K562 (cell line): Measurements from ENCODE around the gene C9orf50. TPM values are rescaled to one million over a fixed set of nuclear protein-coding genes. Genes with fewer than 3 reads are reported as not detected.

Experiments
- RFX7 ChIP-seq: fragments of 250-450 bp; sonication (Bioruptor Pico); IDR thresholded peaks from 2 replicates; pipeline ENCODE4 v1.5.1; 2021; ENCODE audit warnings: mild to moderate bottlenecking
- ZBTB1 ChIP-seq: sonication (generic); formaldehyde crosslinking; IDR thresholded peaks from 2 replicates; pipeline ENCODE4 v1.8.1; 2023; ENCODE audit warnings: missing genetic modification reagents, low read depth, mild to moderate bottlenecking, borderline replicate concordance
- ZNF12 ChIP-seq: sonication (generic); formaldehyde crosslinking; IDR thresholded peaks from 2 replicates; pipeline ENCODE4 v1.4.0; 2020; ENCODE audit warnings: mild to moderate bottlenecking, missing genetic modification reagents
- polyA plus RNA-seq, 8 experiments: library from polyadenylated mRNA; depleted of rRNA in 4 of 8; stranded (reverse) in 5 of 8; unstranded in 3 of 8; fragments of >200 nt; fragmentation: Nextera tagmentation in 2 of 8; fragmentation: Illumina TruSeq in 1 of 8; extraction: Ambion mirVana in 2 of 8; extraction: Trizol in 1 of 8; gene quantifications; 2 replicates each; pipeline versions ENCODE4 v1.2.1 to v1.2.3, GENCODE V29; 2011 to 2014; ENCODE audit warnings: inconsistent platforms in 1 of 8, missing spikeins in 1 of 8
- total RNA-seq, 7 experiments: library from RNA; depleted of rRNA in 6 of 7; stranded (reverse); fragments of >200 nt in 6 of 7; fragmentation: Illumina TruSeq in 2 of 7; extraction: Trizol in 2 of 7; gene quantifications; 2 replicates each; pipeline versions ENCODE4 v1.2.1 to v1.2.3, GENCODE V29; 2011 to 2021; ENCODE audit warnings: low replicate concordance in 1 of 7
- TF ChIP-seq, protein P1 (sequence below): fragments of 250-450 bp; sonication (Bioruptor Pico); IDR thresholded peaks from 2 replicates; pipeline ENCODE4 v1.4.0; 2020; ENCODE audit warnings: mild to moderate bottlenecking, moderate library complexity
- TF ChIP-seq, protein P2 (sequence below): fragments of 450-650 bp; formaldehyde crosslinking; IDR thresholded peaks from 2 replicates; pipeline ENCODE4 v1.4.0; 2020; ENCODE audit warnings: mild to moderate bottlenecking, mixed read lengths
- TF ChIP-seq, protein P3 (sequence below): sonication (generic); formaldehyde crosslinking; IDR thresholded peaks from 2 replicates; pipeline ENCODE4 v1.8.0; 2022; ENCODE audit warnings: mild to moderate bottlenecking, low read depth, missing genetic modification reagents
- TF ChIP-seq, protein P4 (sequence below): fragments of 200-800 bp; sonication (Bioruptor generic); IDR thresholded peaks from 2 replicates; pipeline ENCODE4 v1.6.1; 2017; ENCODE audit warnings: missing genetic modification characterization, missing compliant biosample characterization

C9orf50 gene
- total and polyA plus RNA-seq, 9 of the 15 experiments (the other 6 are each of a cell fraction or from before 2014, with no cell fraction given), result not detected

DNA sequence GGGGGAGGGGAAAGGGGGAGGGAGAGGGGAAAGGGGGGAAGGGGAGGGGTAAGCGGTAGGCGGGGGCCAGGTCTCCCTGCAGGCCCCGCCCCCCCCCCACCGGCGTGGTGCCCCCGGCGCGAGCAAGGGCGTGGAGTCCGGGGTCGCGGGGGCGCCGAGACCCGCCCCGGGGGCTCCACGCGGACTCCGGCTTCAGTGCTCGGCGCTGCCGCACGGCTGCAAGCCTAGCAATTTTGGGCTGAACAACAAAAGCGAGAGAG lies 10.8 kb downstream of the C9orf50 start (continued):
- TF ChIP-seq, protein P1, sequence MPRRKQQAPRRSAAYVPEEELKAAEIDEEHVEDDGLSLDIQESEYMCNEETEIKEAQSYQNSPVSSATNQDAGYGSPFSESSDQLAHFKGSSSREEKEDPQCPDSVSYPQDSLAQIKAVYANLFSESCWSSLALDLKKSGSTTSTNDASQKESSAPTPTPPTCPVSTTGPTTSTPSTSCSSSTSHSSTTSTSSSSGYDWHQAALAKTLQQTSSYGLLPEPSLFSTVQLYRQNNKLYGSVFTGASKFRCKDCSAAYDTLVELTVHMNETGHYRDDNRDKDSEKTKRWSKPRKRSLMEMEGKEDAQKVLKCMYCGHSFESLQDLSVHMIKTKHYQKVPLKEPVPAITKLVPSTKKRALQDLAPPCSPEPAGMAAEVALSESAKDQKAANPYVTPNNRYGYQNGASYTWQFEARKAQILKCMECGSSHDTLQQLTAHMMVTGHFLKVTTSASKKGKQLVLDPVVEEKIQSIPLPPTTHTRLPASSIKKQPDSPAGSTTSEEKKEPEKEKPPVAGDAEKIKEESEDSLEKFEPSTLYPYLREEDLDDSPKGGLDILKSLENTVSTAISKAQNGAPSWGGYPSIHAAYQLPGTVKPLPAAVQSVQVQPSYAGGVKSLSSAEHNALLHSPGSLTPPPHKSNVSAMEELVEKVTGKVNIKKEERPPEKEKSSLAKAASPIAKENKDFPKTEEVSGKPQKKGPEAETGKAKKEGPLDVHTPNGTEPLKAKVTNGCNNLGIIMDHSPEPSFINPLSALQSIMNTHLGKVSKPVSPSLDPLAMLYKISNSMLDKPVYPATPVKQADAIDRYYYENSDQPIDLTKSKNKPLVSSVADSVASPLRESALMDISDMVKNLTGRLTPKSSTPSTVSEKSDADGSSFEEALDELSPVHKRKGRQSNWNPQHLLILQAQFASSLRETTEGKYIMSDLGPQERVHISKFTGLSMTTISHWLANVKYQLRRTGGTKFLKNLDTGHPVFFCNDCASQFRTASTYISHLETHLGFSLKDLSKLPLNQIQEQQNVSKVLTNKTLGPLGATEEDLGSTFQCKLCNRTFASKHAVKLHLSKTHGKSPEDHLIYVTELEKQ, result no peak
- TF ChIP-seq, protein P2, sequence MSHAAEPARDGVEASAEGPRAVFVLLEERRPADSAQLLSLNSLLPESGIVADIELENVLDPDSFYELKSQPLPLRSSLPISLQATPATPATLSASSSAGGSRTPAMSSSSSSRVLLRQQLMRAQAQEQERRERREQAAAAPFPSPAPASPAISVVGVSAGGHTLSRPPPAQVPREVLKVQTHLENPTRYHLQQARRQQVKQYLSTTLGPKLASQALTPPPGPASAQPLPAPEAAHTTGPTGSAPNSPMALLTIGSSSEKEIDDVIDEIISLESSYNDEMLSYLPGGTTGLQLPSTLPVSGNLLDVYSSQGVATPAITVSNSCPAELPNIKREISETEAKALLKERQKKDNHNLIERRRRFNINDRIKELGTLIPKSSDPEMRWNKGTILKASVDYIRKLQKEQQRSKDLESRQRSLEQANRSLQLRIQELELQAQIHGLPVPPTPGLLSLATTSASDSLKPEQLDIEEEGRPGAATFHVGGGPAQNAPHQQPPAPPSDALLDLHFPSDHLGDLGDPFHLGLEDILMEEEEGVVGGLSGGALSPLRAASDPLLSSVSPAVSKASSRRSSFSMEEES (CRISPR knock-in tag), result no peak
- TF ChIP-seq, protein P3, sequence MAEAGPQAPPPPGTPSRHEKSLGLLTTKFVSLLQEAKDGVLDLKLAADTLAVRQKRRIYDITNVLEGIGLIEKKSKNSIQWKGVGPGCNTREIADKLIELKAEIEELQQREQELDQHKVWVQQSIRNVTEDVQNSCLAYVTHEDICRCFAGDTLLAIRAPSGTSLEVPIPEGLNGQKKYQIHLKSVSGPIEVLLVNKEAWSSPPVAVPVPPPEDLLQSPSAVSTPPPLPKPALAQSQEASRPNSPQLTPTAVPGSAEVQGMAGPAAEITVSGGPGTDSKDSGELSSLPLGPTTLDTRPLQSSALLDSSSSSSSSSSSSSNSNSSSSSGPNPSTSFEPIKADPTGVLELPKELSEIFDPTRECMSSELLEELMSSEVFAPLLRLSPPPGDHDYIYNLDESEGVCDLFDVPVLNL (CRISPR knock-in tag), result no peak
- TF ChIP-seq, protein P4, sequence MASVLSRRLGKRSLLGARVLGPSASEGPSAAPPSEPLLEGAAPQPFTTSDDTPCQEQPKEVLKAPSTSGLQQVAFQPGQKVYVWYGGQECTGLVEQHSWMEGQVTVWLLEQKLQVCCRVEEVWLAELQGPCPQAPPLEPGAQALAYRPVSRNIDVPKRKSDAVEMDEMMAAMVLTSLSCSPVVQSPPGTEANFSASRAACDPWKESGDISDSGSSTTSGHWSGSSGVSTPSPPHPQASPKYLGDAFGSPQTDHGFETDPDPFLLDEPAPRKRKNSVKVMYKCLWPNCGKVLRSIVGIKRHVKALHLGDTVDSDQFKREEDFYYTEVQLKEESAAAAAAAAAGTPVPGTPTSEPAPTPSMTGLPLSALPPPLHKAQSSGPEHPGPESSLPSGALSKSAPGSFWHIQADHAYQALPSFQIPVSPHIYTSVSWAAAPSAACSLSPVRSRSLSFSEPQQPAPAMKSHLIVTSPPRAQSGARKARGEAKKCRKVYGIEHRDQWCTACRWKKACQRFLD, result 0 out of 2 replicates have a peak, but pooled peaks have one; percentile 31
- 0 out of 2 replicates have a peak, but pooled peaks have one; percentile 10 for TF ChIP-seq ZNF12 (CRISPR knock-in tag)
- no peak for TF ChIP-seq ZBTB1 (CRISPR knock-in tag)
- no peak for TF ChIP-seq RFX7 (CRISPR knock-in tag)
